Activated T-cell treated with anti-CD3 and anti-CD28 coated beads for 24 hours (primary cell): ENCODE data around the gene CCDC88C.
"Not testable (repeated sequence)": the region's sequence is repeated elsewhere in the genome, so short reads cannot be mapped to it uniquely, and the experiment has no call there.

Source experiments
- DNase-seq: peaks from one replicate; pipeline ENCODE4 v3.0.0-alpha.2; 2020; ENCODE audit warnings: low read depth

The CCDC88C gene

DNA sequence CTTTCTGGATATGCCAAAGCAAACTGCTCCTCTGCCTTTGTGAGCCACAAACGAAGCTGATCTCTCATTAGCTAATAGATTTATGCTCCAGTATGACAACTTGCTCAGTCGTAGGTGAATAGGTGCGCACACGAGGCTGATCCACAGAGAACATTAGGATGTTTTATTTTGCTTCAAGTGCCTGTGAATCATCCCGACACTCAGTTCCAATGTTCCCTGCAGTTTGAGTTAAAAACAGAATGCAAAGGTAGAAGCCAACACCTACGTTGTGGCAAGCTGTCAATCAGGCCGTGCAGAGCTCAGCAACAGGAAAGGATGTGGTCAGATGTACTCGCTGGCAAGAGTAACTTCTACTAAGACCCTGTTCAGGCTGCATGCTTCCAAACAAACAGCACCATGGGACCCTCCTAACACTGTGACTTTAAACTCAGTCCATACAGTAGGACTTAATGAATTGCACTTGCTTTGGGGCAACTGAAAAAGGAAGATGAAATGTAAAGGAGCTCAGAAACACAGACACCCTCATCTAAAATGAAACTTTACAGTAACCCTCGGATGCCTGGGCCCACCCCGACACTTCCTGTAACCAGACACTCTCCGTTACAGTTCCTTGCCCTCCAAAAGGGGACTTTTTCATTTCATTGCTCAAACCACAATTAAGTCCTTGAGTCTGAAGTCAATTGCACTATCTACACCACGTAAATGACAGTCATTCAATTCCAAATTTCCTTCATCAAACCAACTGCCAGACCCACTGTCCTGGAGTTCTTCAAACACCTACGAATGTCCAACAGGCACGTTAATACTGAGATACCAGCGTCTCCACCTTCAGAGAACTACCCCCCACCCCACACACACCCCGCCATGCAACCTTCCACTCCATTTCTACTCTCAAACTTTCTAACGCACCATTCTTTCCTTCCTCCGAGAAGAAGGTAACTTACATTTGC, 1.6 kb downstream of the CCDC88C start:
- DNase-seq, result peak; percentile 60

DNA sequence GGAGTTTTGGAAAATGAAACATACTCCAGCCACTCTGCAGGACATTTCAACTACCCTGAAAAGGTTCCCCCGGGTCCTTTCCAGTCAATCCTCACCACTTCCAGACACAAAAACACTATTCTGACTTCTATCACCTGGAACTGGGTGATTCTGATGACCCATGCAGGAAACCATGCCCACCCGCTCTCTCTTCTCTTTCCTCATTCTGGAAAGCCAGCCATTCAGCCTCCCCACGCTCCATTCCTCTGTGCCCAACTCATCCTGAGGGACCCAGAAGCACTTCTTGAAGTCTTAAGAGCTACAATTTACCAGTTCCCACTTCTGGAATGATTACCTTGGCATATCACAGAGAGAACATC, 3.2 kb downstream of the CCDC88C start:
- no peak for DNase-seq

DNA sequence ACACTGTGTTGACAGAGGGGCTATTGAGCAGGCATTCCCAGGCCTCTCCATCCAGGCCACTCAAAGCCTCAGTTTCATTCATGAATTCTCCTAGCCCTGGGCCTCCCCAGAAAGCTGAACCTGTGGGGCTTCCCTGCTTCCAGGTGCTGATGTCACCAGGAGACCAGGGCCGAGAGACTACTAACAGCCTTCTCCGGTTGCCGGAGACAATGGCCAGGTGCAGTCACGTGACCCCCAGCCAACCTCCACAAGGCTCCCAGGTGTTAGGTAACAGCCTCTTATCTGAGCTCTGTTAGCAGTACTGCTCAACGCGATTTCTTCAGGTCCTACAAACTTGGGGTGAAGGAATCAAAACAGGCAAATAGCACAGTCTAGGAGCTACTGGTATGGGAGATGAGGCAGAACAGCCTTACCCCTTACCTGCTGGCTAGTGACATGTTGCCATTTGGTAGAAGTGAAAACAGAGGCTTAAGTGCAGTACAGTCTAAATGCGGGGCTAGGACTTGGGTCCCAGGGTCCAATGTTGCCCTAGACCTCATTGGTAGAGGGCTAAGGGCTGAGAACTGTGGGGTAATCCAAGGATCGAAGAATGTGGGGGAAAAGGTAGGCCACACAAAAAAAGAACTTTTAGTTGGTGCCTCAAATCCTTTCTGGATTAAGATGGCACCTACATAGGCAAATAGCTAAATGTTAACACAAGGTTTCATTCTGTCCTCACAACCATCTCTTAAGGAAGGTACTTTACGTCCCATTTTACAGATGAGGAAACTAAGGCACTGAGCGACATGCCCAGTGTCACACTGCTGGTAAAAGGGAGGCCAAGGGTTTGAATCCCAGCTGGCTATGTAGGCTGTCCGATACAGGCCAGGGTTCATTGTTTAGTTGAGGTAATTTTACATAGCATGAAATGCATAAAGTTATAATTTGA, 3.8 kb downstream of the CCDC88C start:
- DNase-seq, result no peak

DNA sequence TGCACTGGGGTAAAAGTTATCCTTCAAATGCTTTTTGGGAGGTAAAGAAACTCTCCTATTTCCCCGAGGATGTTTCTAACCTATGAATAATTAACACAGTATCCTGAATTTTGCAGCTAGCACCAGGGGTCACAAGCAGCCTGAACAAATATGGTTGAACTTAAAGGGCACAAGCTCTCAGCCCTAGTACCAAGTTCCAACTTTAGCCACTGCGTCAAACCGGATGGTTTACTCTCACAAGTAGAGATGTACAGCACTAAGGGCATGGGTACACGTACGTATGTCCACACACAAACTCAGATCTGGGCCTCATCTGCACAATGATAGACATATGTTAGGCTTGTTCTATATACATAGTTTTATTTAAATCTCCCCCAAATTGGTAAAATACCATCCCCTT, 4.7 kb downstream of the CCDC88C start:
- DNase-seq, result no peak

DNA sequence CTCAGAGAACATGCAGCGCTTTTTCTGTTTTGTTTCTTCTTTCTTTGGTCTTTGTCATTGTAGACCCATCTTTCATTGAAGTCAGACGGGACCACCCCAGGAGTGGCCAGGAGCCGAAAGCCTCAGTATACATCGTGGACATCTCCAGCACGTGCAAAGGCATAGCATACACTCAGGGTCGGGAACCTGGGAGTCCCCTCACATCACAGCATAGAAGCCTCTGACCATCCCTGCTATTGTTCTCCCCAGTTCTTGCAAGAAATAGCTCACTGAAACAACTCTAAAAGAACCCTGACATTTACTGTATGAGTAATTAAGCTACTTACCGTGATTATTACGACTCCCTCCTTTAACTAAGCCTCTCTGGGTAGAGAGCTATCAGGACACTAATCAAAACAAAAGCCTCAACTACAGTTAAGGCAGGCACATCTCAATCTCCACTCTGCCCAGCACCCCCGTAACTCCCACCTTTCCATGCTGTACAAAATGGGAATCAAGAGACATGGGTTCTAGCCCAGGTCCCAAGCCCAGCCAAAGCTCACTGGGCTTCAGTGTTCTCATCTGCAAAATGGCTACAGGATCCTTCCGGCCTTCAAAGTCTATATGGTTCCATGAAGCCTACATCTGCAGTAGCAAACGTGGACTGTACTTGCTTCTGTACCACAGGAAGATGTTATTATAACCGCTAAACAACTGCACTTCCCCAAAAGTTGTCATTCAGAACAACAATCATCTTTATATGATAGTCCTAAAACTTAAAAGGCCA, 6.7 kb downstream of the CCDC88C start:
- DNase-seq, result no peak

DNA sequence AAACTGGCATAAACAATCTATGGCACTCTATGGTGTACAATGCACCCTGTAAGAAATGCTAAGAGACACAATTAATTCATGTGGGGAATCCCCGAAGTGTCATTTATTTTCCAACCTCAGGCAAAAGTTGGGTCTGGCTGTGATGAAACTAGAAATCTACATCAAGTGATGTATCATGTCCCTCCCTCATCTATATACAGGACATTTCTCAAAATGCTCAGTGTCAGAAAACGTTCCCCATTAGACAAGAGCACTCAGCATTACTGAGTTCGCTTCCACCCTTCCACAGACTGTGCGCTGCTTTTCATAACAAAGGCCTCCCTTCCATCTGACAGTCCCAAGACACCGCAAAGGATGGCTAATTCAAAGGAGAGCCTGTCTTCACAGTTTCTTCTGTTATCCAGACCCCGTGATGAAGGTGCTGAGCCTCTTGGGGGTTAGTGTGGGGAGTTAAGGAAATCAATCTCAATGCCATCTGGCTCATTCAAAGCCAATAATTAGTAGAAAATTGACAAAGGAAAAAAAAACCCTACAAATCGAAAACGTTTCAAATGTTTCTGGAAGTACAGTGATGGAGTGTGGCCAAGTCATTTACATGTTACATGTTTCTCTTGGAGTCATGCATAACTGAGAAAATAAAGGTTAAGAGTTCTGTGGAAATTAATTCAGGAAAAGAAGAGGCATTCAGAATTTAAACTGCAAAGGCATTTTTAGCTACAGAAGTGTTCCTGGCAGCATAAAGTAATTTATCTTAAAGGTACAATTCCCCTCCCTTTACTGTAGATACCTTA, 7.5 kb downstream of the CCDC88C start:
- DNase-seq, result no peak

DNA sequence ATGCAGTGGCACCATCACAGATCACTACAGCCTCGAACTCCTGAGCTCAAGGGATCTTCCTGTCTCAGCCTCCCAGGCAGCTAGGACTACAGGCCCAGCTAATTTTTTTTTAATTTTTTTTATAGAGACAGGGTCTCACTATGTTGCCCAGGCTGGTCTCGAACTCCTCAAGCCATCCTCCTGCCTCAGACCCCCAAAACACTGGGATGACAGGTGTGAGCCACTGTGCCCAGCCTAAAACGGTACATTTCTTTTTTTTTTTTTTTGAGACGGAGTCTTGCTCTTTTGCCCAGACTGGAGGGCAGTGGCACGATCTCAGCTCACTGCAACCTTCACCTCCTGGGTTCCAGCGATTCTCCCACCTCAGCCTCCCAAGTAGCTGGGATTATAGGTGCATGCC, 8.4 kb downstream of the CCDC88C start:
- DNase-seq, result not testable (repeated sequence)

DNA sequence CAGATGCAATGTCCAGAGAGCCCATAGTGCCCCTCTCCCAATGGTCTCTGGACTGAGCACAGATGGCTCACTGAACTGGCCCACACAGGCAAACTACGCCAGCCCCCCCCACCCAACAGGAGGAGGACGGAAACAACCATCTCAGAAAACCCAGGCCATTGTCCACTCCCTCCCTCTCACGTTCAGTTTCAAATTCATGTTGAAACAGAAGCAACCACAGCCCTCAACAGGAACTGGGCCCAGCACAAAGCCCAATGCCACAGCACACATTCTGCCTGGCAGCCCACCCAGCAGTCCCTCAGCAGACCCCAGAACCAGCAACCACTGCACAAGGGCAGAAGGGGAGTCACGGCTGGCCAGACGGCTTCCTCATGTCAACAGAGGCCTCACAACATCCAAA, 10.6 kb downstream of the CCDC88C start:
- DNase-seq, result no peak

DNA sequence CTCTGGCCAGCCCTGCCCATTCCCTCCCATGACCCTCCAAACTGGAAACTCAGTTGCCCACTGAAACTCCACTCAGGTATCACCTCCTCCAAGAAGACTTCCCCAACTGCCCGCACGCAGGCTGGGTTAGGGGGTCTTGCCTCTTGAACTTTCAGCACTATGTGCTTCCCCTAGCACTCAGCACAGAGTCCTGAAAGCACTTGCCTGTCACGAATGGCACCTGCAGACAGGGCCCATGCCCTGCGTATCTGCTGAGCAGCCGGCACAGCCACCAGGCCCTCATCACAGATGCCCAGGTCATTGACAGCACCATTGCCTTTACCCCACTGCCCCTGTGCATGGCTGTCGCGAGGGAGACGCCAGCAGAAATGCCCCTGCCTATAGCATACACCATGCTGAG, 11.2 kb downstream of the CCDC88C start:
- DNase-seq, result no peak

DNA sequence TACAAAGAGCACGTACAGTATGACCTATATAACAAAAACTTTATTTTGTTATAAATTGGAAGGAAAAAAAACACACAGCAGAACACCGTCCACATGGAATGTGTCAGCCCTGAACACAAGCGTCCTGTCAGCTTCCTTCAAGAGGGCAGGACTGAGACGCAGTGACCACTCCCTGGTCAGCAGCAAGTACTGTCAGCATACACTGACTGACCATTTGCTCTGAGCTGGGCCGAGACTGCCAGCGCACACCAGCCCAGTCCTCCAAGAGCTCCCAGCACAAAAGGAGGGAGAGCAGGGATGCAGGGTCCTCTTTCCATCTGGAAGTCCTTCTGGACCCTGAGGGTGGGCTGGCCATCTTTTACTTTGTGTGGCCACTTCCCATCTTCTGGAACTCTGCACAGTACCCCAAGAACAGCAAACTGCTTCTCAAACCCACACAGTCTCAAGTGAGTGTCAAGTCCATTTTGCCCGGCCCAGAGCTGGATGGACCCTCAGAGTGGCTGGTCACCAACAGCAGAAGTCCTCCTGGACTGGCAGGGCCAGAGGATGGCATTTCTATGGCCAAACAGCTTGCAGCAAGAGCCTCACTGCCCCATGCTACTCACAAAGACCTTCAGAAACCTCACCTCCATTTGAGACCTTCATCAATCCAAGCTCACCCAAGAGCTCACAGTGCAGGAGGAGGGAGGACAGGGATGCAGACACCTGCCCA, 11.7 kb downstream of the CCDC88C start:
- no peak for DNase-seq

DNA sequence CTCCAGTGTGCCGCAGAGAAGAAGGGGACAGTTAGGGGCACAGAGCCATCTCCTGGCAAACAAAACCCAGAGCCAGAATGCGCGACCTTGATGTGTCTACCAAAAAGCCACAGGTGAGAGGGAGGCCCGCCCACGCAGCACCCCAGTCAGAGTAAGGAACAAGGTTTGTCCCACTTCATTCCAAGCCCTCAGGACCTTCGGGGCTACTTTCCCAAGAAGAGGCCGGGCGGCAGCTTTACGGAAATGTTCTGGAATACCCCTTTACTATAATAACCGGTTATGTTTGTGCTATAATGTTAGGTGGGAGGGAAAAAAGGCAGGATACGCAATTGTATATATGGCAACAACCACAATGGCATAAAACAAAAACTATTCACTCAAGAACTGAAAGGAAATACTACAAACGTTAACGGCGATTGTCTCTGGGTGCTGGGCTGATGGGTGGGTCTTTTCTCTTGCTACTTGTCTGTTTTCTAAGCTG, 12.3 kb downstream of the CCDC88C start:
- no peak for DNase-seq

DNA sequence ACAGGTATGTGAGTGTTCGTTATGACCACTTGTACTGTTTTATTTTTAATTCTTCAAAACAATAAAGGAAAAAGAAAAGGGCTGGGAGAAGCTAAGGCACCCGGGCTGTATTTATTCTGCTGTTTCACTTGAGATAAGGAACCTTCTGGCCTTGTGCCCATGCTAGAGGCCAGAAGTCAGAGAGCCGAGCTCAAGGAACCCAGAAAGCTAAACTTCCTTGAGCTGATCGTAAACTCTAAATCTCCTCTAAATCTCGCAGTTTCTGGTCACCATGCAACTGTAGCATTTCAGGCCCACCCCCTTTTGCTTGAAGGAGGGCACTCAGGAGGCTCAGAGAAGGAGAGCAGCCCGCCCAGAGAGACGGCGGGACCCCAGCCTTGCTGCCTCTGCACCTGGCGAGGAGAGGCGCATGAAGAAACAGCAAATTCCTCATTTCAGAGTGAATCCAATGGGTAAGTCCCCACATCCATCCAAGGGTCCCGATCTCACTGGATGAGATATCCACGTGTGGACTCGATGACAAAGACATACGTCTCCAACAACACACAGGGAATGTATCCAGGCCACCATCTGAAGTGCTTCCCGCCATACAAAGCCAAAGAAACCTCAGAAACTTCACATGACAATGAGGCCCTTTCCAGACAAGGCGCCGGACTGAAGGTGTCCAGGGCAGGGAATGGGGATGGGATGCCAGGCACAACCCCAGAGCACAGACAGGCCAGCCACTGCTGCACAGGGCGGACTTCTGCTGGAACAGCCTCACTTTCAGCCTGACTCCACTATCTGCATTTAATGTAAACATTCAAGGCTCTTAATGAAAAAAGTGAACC, 14.6 kb downstream of the CCDC88C start:
- no peak for DNase-seq

DNA sequence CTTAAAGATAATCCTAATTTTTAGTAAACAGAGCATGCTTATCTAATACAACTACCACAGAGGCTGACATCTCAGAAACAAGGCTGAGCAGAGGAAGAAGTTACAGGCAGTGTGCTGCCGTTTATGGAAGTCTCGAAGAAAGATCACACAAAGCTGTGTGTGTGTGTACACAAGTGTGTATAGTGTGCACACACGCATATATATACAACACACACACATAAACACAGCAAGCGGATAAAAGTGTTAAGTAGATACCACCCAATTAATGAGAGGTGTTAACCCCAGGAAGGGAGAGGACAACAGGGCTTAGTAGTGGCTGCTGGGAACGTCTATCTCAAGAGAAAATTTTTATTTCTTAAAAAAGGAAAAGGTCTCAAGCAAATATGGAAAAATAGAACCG, 15.3 kb downstream of the CCDC88C start:
- DNase-seq, result no peak

DNA sequence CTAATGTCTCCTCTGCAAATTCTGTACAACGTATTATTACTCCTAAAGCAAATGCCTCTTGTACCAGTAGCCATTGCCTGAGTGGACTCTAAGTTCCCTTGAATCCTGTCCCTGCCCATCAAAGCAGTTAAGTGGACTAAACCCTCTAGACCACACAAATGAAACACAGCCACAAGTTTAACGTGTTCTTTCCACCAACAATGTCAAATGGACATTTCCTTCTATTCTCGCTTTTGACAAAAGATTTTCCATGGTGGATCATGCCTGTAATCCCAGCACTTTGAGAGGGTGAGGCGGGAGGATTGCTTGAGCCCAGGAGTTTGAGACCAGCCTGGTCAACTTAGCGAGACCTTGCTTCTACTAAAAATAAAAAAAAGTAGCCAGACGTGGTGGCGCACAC, 15.9 kb downstream of the CCDC88C start:
- no peak for DNase-seq

DNA sequence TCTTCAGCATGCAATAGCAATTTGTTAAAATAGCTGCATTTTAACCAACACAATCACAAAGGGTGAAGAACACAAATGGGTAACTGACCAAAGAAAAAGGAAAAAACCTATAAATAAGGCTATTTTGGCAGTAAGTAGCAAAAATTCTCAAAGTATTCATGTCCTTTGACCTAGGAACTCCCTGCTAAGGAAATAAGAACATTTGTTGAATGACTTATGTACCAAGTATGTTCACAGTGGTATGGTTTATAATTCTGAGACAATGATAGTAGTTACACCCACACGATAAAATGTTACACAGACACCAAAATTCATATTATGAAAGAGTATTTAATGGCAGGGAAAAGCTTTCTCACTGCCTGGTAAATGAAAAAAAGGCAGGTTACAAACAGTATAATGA, 16.9 kb downstream of the CCDC88C start:
- no peak for DNase-seq

DNA sequence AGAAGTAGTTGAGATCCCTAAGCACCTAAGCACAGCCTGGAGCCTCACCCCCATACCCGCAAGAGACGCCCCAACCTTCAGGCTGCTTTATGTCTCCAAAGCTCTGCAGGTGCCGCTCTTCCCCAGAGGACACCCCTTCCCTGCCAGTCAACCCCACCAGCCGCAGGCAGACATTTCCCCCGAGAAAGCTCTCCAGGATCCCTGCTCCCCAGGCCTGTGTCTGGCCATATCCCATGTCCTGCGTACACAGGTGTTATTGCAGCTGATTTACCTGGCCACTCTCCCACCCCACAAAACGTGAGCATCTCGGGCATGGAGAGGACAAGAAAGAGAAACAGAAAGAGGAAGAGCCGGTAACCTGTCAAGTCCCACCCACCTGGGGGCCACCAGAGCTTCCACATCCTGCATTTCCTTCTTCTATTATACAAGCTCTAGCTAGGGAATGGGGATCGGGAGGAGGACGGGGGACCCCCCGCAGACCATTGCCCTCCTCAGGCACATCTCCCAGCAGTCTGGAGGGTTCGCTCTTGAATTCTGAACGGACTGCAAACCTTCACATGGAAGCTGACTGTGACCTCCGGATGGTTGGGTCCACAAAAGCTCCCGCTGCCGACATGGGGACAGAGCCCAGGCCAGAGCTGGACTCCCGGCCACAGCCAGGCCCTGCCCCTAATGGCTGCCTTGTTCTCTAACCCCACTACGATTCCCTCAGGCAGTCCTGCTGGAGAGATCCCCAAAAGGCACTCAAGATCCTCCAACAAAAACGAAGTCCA, 17.6 kb downstream of the CCDC88C start:
- no peak for DNase-seq

DNA sequence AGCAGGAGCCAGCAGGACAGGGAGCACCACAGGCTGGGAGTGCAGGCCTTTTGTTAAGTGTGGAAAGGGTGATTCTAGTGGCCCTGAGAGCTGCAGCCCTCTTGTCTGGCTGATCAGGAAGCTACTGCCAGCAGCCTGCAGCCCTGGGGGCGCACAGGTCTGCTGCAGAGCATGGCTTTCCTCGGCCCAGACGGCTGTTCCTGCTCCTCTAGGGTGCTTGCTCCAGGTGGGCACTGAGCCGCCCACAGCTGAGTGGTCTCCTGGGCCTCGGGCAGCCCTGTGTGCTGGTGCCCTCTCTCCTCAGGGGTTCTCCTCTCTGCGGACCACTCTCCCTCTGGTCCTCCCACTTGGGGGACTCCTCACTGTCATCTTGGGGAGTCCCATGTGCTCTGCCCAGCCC, 18.9 kb downstream of the CCDC88C start:
- DNase-seq, result no peak

DNA sequence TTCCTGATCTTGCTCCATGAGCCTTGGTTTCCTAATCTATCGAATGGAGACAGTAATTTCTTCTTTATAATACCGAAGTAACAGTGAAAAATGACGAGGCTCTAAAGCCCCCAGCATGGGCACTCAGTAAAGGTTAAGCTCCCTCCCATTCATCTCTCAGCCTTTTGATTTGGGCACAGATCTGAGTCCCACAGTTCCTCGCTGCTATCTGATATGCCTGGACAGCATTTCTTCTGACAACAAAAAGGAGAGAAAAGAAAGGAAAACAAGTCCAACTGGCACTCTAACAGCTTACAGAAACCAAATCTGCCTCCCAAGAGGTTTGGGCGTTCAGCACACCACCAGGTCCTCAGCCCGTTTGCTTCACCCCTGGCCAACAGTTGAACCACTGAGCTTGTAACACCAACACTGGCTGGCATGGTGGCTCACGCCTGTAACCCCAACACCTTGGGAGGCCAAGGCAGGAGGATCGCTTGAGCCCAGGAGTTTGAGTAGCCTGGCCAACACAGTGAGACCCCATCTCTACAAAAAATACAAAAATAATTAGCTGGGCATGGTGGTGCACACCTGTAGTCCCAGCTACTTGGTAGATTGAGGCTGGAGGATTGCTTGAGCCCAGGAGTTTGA, 19.5 kb downstream of the CCDC88C start:
- DNase-seq, result no peak
